B cell (primary cell): ENCODE measurements around the gene MAP3K14.

Experiments used
- CTCF ChIP-seq: fragments of 200-600 bp; IDR thresholded peaks from one replicate; pipeline ENCODE4 v1.8.0; 2022; ENCODE audit warnings: antibody characterized with exemption, mild to moderate bottlenecking
- EZH2 ChIP-seq: IDR thresholded peaks from 2 replicates; pipeline ENCODE4 v1.6.1; 2012; ENCODE audit warnings: borderline replicate concordance, low read depth, mild to moderate bottlenecking, moderate library complexity, low read length; ENCODE audit not compliant: insufficient read depth, poor library complexity, severe bottlenecking

- TF ChIP-seq CTCF: no peak
- no peak for TF ChIP-seq EZH2
These were observed 3.6 kb upstream of the MAP3K14 start for GRCh38 chr17:45320349-45320930.
